ENCODE data around the gene RAVER1. TPM values are rescaled to one million over a fixed set of nuclear protein-coding genes. Genes with fewer than 3 reads are reported as not detected.

RAVER1 gene
- total and polyA plus RNA-seq, 2 of the 13 experiments (the other 11 are each of a cell fraction or from before 2014, with no cell fraction given) = 3.6 to 7.9 TPM

GRCh38 chr19:10334588-10335351 is 1.4 kb upstream of the RAVER1 start (continued):
- TF ChIP-seq DZIP1 (CRISPR knock-in tag; IDR thresholded peaks at IDR 0.05) = no peak
- TF ChIP-seq ZNF670 (CRISPR knock-in tag; IDR thresholded peaks at IDR 0.05; ENCODE audit: borderline replicate concordance) = peak; percentile 39; the same call in 1 of the 2 replicates
- TF ChIP-seq RAD51 (IDR thresholded peaks at IDR 0.05; ENCODE audit: borderline replicate concordance) = no peak
- peak; percentile 50 for TF ChIP-seq BORCS8-MEF2B (CRISPR knock-in tag; IDR thresholded peaks at IDR 0.05)
- 0 out of 2 replicates have a peak, but pooled peaks have one; percentile 51 for TF ChIP-seq ZNF674 (CRISPR knock-in tag; IDR thresholded peaks at IDR 0.05; ENCODE audit: low read depth)
- peak; percentile 61; the same call in 1 of the 2 replicates for TF ChIP-seq NR0B2 (CRISPR knock-in tag; IDR thresholded peaks at IDR 0.05)
- peak; percentile 36 for TF ChIP-seq UBTF (CRISPR knock-in tag; IDR thresholded peaks at IDR 0.05)
- TF ChIP-seq SAFB2 (CRISPR knock-in tag; IDR thresholded peaks at IDR 0.05; ENCODE audit: borderline replicate concordance, low read depth) = no peak; the same call in 1 of the 2 replicates
- TF ChIP-seq MED1 (CRISPR knock-in tag; IDR thresholded peaks at IDR 0.05) = peak; percentile 48
- no peak for TF ChIP-seq TRIM22 (IDR thresholded peaks at IDR 0.05)
- TF ChIP-seq LCORL (IDR thresholded peaks at IDR 0.05) = no peak
- TF ChIP-seq LCORL (CRISPR knock-in tag; IDR thresholded peaks at IDR 0.05) = peak; percentile 92
- TF ChIP-seq KLF12 (CRISPR knock-in tag; IDR thresholded peaks at IDR 0.05; ENCODE audit: borderline replicate concordance) = no peak; the same call in 1 of the 2 replicates
- TF ChIP-seq AFF4 (CRISPR knock-in tag; IDR thresholded peaks at IDR 0.05) = no peak
- no peak for TF ChIP-seq U2AF1 (optimal IDR thresholded peaks at IDR 0.05; ENCODE audit: low read depth, low read length)
- TF ChIP-seq ZNF510 (CRISPR knock-in tag; IDR thresholded peaks at IDR 0.05; ENCODE audit: low read depth) = no peak
- no peak for TF ChIP-seq ZNF737 (CRISPR knock-in tag; IDR thresholded peaks at IDR 0.05; ENCODE audit: borderline replicate concordance)
- TF ChIP-seq ZNF431 (CRISPR knock-in tag; IDR thresholded peaks at IDR 0.05; ENCODE audit: borderline replicate concordance, low read depth) = no peak
- TF ChIP-seq XBP1 (CRISPR knock-in tag; IDR thresholded peaks at IDR 0.05) = no peak

Data from HepG2 (cell line).